H9 (cell line): ENCODE measurements around the gene KCNJ1. TPM values are rescaled to one million over a fixed set of nuclear protein-coding genes. Genes with fewer than 3 reads are reported as not detected.

Experiments used
- DNase-seq: peaks from one replicate; pipeline ENCODE4 v3.0.0-alpha.2; 2017
- H2AFZ ChIP-seq: one replicate; pipeline ENCODE4 v1.6.1; 2013; ENCODE audit warnings: mild to moderate bottlenecking, low read length, control low read depth, moderate library complexity
- H2AK5ac ChIP-seq: 2 replicates; pipeline ENCODE4 v1.6.1; 2013; ENCODE audit warnings: low read length, control low read depth, mixed read lengths; ENCODE audit not compliant: insufficient read length
- H2BK120ac ChIP-seq: one replicate; pipeline ENCODE4 v1.6.1; 2013; ENCODE audit warnings: low read depth, mild to moderate bottlenecking, low read length, control low read depth, inconsistent platforms; ENCODE audit not compliant: poor library complexity, severe bottlenecking
- H2BK12ac ChIP-seq: 2 replicates; pipeline ENCODE4 v1.6.1; 2013; ENCODE audit warnings: low read length, control low read depth, mixed read lengths, low read depth; ENCODE audit not compliant: insufficient read length
- H2BK15ac ChIP-seq: 2 replicates; pipeline ENCODE4 v1.6.1; 2013; ENCODE audit warnings: low read depth, low read length, control low read depth
- H2BK20ac ChIP-seq: one replicate; pipeline ENCODE4 v1.6.1; 2013; ENCODE audit warnings: low read depth, mild to moderate bottlenecking, low read length, control low read depth, inconsistent platforms; ENCODE audit not compliant: poor library complexity, severe bottlenecking
- H2BK5ac ChIP-seq: 2 replicates; pipeline ENCODE4 v1.6.1; 2013; ENCODE audit warnings: low read length, control low read depth, mixed read lengths; ENCODE audit not compliant: insufficient read length
- H3K14ac ChIP-seq: 2 replicates; pipeline ENCODE4 v1.6.1; 2013; ENCODE audit warnings: low read length, control low read depth; ENCODE audit not compliant: insufficient read depth
- H3K18ac ChIP-seq: 2 replicates; pipeline ENCODE4 v1.6.1; 2013; ENCODE audit warnings: low read depth, mild to moderate bottlenecking, mixed read lengths, low read length, control low read depth; ENCODE audit not compliant: insufficient read length
- H3K23ac ChIP-seq: 2 replicates; pipeline ENCODE4 v1.6.1; 2013; ENCODE audit warnings: low read length, control low read depth, mixed read lengths, low read depth; ENCODE audit not compliant: insufficient read length
- H3K23me2 ChIP-seq: 2 replicates; pipeline ENCODE4 v1.6.1; 2013; ENCODE audit warnings: low read depth, mild to moderate bottlenecking, mixed read lengths, low read length, control low read depth; ENCODE audit not compliant: insufficient read length, poor library complexity, severe bottlenecking
- H3K27ac ChIP-seq: 2 replicates; pipeline ENCODE4 v1.5.1; 2013; ENCODE audit warnings: low read length, control low read depth, mixed read lengths, low read depth; ENCODE audit not compliant: insufficient read length
- H3K27me3 ChIP-seq: 2 replicates; pipeline ENCODE4 v1.6.1; 2013; ENCODE audit warnings: low read length, control low read depth, inconsistent platforms; ENCODE audit not compliant: insufficient read depth
- H3K4ac ChIP-seq: 2 replicates; pipeline ENCODE4 v1.6.1; 2013; ENCODE audit warnings: low read depth, mild to moderate bottlenecking, control low read depth, inconsistent platforms, low read length, moderate library complexity
- H3K4me1 ChIP-seq: 2 replicates; pipeline ENCODE4 v1.6.1; 2013; ENCODE audit warnings: low read length, control low read depth, inconsistent platforms; ENCODE audit not compliant: insufficient read depth
- H3K4me2 ChIP-seq: 2 replicates; pipeline ENCODE4 v1.6.1; 2013; ENCODE audit warnings: low read length, control low read depth, mixed read lengths; ENCODE audit not compliant: insufficient read length, insufficient read depth
- H3K56ac ChIP-seq: 2 replicates; pipeline ENCODE4 v1.6.1; 2013; ENCODE audit warnings: low read depth, mild to moderate bottlenecking, mixed read lengths, low read length, control low read depth; ENCODE audit not compliant: insufficient read length
- H3K79me1 ChIP-seq: 2 replicates; pipeline ENCODE4 v1.6.1; 2013; ENCODE audit warnings: low read depth, mild to moderate bottlenecking, moderate library complexity, low read length, control low read depth, inconsistent platforms; ENCODE audit not compliant: insufficient read depth, poor library complexity, severe bottlenecking
- H3K79me2 ChIP-seq: 2 replicates; pipeline ENCODE4 v1.6.1; 2013; ENCODE audit warnings: low read length, control low read depth, inconsistent platforms; ENCODE audit not compliant: insufficient read depth
- H3K9ac ChIP-seq: 2 replicates; pipeline ENCODE4 v1.6.1; 2013; ENCODE audit warnings: low read length, control low read depth, mixed read lengths; ENCODE audit not compliant: insufficient read length; ENCODE audit errors: extremely low read depth
- H3K9me3 ChIP-seq: one replicate; pipeline ENCODE4 v1.6.1; 2013; ENCODE audit warnings: low read depth, low read length, inconsistent platforms; ENCODE audit not compliant: control insufficient read depth
- H3T11ph ChIP-seq: one replicate; pipeline ENCODE4 v1.6.1; 2013; ENCODE audit warnings: mild to moderate bottlenecking, low read length, control low read depth, inconsistent platforms
- H4K20me1 ChIP-seq: one replicate; pipeline ENCODE4 v1.6.1; 2013; ENCODE audit not compliant: control insufficient read depth, insufficient read length, insufficient read depth
- H4K5ac ChIP-seq: 2 replicates; pipeline ENCODE4 v1.6.1; 2013; ENCODE audit warnings: low read depth, mild to moderate bottlenecking, mixed read lengths, low read length, control low read depth; ENCODE audit not compliant: insufficient read length
- H4K8ac ChIP-seq: replicated peaks from 2 replicates; pipeline ENCODE4 v1.6.1; 2013; ENCODE audit warnings: low read length, control low read depth, mixed read lengths, low read depth; ENCODE audit not compliant: insufficient read length
- H4K91ac ChIP-seq: 2 replicates; pipeline ENCODE4 v1.6.1; 2013; ENCODE audit warnings: low read depth, mild to moderate bottlenecking, moderate library complexity, mixed read lengths, low read length, control low read depth; ENCODE audit not compliant: insufficient read length
- H3K27ac Mint-ChIP-seq, 3 experiments: 2 replicates in 2 of 3; 3 replicates in 1 of 3; pipeline ENCODE4 v1.8.0; 2020 to 2021; ENCODE audit warnings: mixed read lengths in 3 of 3, mild to moderate bottlenecking in 1 of 3, moderate library complexity in 1 of 3
- H3K27me3 Mint-ChIP-seq: 2 replicates; pipeline ENCODE4 v1.8.0; 2021; ENCODE audit warnings: low read depth, mild to moderate bottlenecking, moderate library complexity, mixed read lengths
- H3K36me3 Mint-ChIP-seq, 3 experiments: 2 replicates in 2 of 3; 3 replicates in 1 of 3; pipeline ENCODE4 v1.8.0; 2020 to 2021; ENCODE audit warnings: low read depth in 3 of 3, mixed read lengths in 3 of 3; ENCODE audit not compliant: insufficient read depth in 1 of 3
- H3K4me1 Mint-ChIP-seq, 2 experiments: 2 replicates each; pipeline ENCODE4 v1.8.0; 2020; ENCODE audit warnings: mixed read lengths in 2 of 2
- H3K4me3 Mint-ChIP-seq, 2 experiments: 2 replicates in 1 of 2; 3 replicates in 1 of 2; pipeline ENCODE4 v1.8.0; 2020 to 2021; ENCODE audit warnings: mild to moderate bottlenecking in 2 of 2, mixed read lengths in 2 of 2, moderate library complexity in 1 of 2
- H3K9me3 Mint-ChIP-seq, 2 experiments: 2 replicates in 1 of 2; 3 replicates in 1 of 2; pipeline ENCODE4 v1.8.0; 2020; ENCODE audit warnings: mild to moderate bottlenecking in 2 of 2, mixed read lengths in 2 of 2, moderate library complexity in 1 of 2
- CTCF ChIP-seq: fragments of 200-600 bp; sonication (generic); conservative IDR thresholded peaks from 3 replicates; pipeline ENCODE4 v1.8.0; 2021; ENCODE audit warnings: antibody characterized with exemption, mild to moderate bottlenecking
- WGBS: extraction: QIAGEN DNeasy Blood & Tissue Kit; methylation state at CpG from one replicate; pipeline ENCODE4 v1.1.7; 2013; ENCODE audit warnings: missing lambda C conversion rate, low lambda C conversion rate, mixed read lengths; ENCODE audit not compliant: insufficient read length; ENCODE audit errors: extremely low coverage; 5-methylcytosine and 5-hydroxymethylcytosine counted together
- total RNA-seq: library from RNA; stranded (reverse); gene quantifications from 2 replicates; pipeline ENCODE4 v1.2.1, GENCODE V29; 2021

The KCNJ1 gene
- total RNA-seq, 1 experiment from 2014 or later = not detected

GRCh38 chr11:128827191-128827893 lies 39.8 kb downstream of the KCNJ1 start:
- Mint-ChIP-seq H3K4me3 (no peak overlapping the region), H3K9me3 (no peaks in the 10 kb centered on the region; a peak in 1 of 5 replicates), H3K4me1 (peaks cover 16 to 35% of the 10 kb centered on the region in 2 experiments), H3K27ac (no peak overlapping the region; a peak in 1 of 7 replicates), H3K27me3 (no peaks in the 10 kb centered on the region), H3K36me3 (peaks cover 0 to 1% (median 0%) of the 10 kb centered on the region in 3 experiments; a peak in 1 of 7 replicates)
- Histone ChIP-seq H3K23me2 (peaks cover 4% of the 10 kb centered on the region), H2AK5ac (no peak overlapping the region), H3K79me1 (no peaks in the 10 kb centered on the region), H3K56ac (no peak overlapping the region), H3K4me1 (0 out of 2 replicates have a peak, but pooled peaks cover 7% of the 10 kb centered on the region), H3K9me3 (no peaks in the 10 kb centered on the region), H3K23ac (no peak overlapping the region), H4K5ac (no peak overlapping the region), H3K9ac (no peak overlapping the region), H4K20me1 (no peaks in the 10 kb centered on the region), H3K27me3 (no peaks in the 10 kb centered on the region), H3K27ac (no peak overlapping the region), H2BK20ac (no peak overlapping the region), H3K4ac (no peak overlapping the region), H3K79me2 (no peaks in the 10 kb centered on the region), H4K91ac (no peak overlapping the region), H3K18ac (no peak overlapping the region), H2BK120ac (no peak overlapping the region), H2BK12ac (no peak overlapping the region), H3K14ac (no peak overlapping the region), H3K4me2 (no peak overlapping the region), H2BK15ac (no peak overlapping the region), H2BK5ac (no peak overlapping the region), H3T11ph (no peak overlapping the region), H2AFZ (no peak overlapping the region), H4K8ac (no peak overlapping the region)
- no peak for TF ChIP-seq CTCF
- DNase-seq = no peak
- WGBS = no CpG with 5 or more reads among the region's 7 CpGs
